Duodenal mucosa (tissue), 2 donors: Measurements from ENCODE around the gene SPRY2.

Experiments
- H3K27ac ChIP-seq: one replicate; pipeline ENCODE4 v1.7.0; 2013; ENCODE audit warnings: low read depth, low read length
- H3K27me3 ChIP-seq, 2 donors: one replicate each; pipeline ENCODE4 v1.7.0; 2013; ENCODE audit warnings: low read length in 2 of 2, control low read depth in 1 of 2; ENCODE audit not compliant: insufficient read depth in 2 of 2, control insufficient read depth in 1 of 2
- H3K36me3 ChIP-seq, 2 donors: one replicate each; pipeline ENCODE4 v1.7.0; 2013; ENCODE audit warnings: low read length in 2 of 2, control low read depth in 1 of 2; ENCODE audit not compliant: insufficient read depth in 2 of 2, control insufficient read depth in 1 of 2
- H3K4me1 ChIP-seq, 2 donors: one replicate each; pipeline ENCODE4 v1.7.0; 2013; ENCODE audit warnings: low read length in 2 of 2, control low read depth in 1 of 2; ENCODE audit not compliant: insufficient read depth in 2 of 2, control insufficient read depth in 1 of 2
- H3K4me3 ChIP-seq, 2 donors: one replicate each; pipeline ENCODE4 v1.7.0; 2013; ENCODE audit warnings: low read length in 2 of 2, low read depth in 1 of 2
- H3K9ac ChIP-seq, 2 donors: one replicate each; pipeline ENCODE4 v1.7.0; 2013; ENCODE audit warnings: low read length in 2 of 2, low read depth in 1 of 2
- H3K9me3 ChIP-seq, 2 donors: one replicate each; pipeline ENCODE4 v1.7.0; 2013; ENCODE audit warnings: low read length in 2 of 2, control low read depth in 1 of 2; ENCODE audit not compliant: control insufficient read depth in 1 of 2

Gene SPRY2

GRCh38 chr13:80374444-80374843 lies 33.5 kb upstream of the SPRY2 start:
- Histone ChIP-seq H3K36me3 (no peaks in the 10 kb centered on the region), H3K9me3 (no peaks in the 10 kb centered on the region), H3K9ac (no peak overlapping the region), H3K4me1 (no peaks in the 10 kb centered on the region), H3K27ac (no peak overlapping the region), H3K4me3 (no peak overlapping the region), H3K27me3 (no peaks in the 10 kb centered on the region)

GRCh38 chr13:80371840-80372509 lies 31.0 kb upstream of the SPRY2 start:
- Histone ChIP-seq H3K9ac (no peak overlapping the region), H3K27ac (no peak overlapping the region), H3K36me3 (no peaks in the 10 kb centered on the region), H3K9me3 (no peaks in the 10 kb centered on the region), H3K4me3 (no peak overlapping the region), H3K27me3 (no peaks in the 10 kb centered on the region), H3K4me1 (no peaks in the 10 kb centered on the region)

DNA sequence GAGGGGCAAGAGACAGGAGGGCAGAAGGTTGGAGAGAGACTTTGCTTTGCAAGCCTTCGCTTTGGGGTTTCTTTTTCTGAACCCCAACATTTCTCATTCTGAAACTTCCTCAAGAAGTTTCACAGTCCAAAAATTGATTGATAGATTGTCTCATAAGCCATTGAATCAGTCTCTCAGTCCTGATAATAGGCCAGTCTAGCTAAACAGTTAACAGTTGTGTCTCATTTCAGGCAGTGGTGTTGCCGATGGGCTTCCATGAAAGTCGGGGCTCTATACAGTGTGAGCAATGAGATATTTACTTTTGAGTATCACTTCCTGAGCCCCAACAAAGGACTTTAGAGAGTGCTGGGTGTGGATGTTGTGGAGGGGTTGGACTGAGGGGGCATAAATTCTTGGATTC lies 26.5 kb upstream of the SPRY2 start:
- no peaks in the 10 kb centered on the region for H3K27me3 ChIP-seq

GRCh38 chr13:80363890-80364503 lies 23.1 kb upstream of the SPRY2 start:
- no peak overlapping the region for H3K4me3 ChIP-seq
- no peaks in the 10 kb centered on the region for H3K36me3 ChIP-seq
- H3K9ac ChIP-seq, result no peak overlapping the region
- H3K9me3 ChIP-seq, result no peaks in the 10 kb centered on the region
- no peak overlapping the region for H3K27ac ChIP-seq
- no peaks in the 10 kb centered on the region for H3K27me3 ChIP-seq
- H3K4me1 ChIP-seq, result peaks cover 0 to 24% of the 10 kb centered on the region in 2 donors

More for the DNA sequence above, 26.5 kb upstream of the SPRY2 start:
- Histone ChIP-seq H3K36me3 (no peaks in the 10 kb centered on the region), H3K4me1 (peaks cover 0 to 3% of the 10 kb centered on the region in 2 donors), H3K9me3 (no peaks in the 10 kb centered on the region), H3K27ac (no peak overlapping the region), H3K4me3 (no peak overlapping the region), H3K9ac (no peak overlapping the region)

DNA sequence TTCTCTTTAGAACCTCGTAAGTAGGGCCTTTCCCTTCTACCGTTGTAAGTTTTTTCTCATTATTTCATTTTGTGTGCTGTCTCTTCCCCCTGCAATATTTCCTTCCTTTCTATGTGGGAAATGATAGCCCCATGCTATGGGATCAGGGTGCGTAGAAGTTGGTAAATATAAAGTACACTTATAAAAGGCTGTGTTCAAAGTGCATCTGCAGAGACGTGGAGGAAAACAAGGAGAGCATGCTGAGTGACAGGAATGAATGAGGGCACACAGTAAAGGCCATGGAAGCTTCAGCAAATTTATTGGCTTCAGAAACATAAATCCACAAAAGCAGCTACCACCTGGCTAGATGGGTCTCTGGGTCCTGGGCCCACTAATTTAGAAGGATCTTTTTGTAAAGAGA lies 21.6 kb upstream of the SPRY2 start:
- H3K9ac ChIP-seq, result no peak overlapping the region
- no peak overlapping the region for H3K4me3 ChIP-seq
- H3K27me3 ChIP-seq, result no peaks in the 10 kb centered on the region
- H3K4me1 ChIP-seq, result peaks cover 0 to 24% of the 10 kb centered on the region in 2 donors
- H3K9me3 ChIP-seq, result no peaks in the 10 kb centered on the region
- H3K36me3 ChIP-seq, result no peaks in the 10 kb centered on the region
- H3K27ac ChIP-seq, result no peak overlapping the region

GRCh38 chr13:80361883-80362327 lies 21.0 kb upstream of the SPRY2 start:
- Histone ChIP-seq H3K9ac (no peak overlapping the region), H3K27ac (no peak overlapping the region), H3K36me3 (no peaks in the 10 kb centered on the region), H3K9me3 (no peaks in the 10 kb centered on the region), H3K4me3 (no peak overlapping the region), H3K27me3 (no peaks in the 10 kb centered on the region), H3K4me1 (peaks cover 0 to 24% of the 10 kb centered on the region in 2 donors)

GRCh38 chr13:80361298-80361697 lies 20.4 kb upstream of the SPRY2 start:
- Histone ChIP-seq H3K9me3 (no peaks in the 10 kb centered on the region), H3K9ac (no peak overlapping the region), H3K36me3 (no peaks in the 10 kb centered on the region), H3K4me3 (no peak overlapping the region), H3K4me1 (peaks cover 0 to 24% of the 10 kb centered on the region in 2 donors), H3K27me3 (no peaks in the 10 kb centered on the region), H3K27ac (no peak overlapping the region)

GRCh38 chr13:80360453-80360800 lies 19.5 kb upstream of the SPRY2 start:
- Histone ChIP-seq H3K9ac (no peak overlapping the region), H3K9me3 (no peaks in the 10 kb centered on the region), H3K36me3 (no peaks in the 10 kb centered on the region), H3K4me3 (no peak overlapping the region), H3K4me1 (peaks cover 0 to 24% of the 10 kb centered on the region in 2 donors), H3K27ac (no peak overlapping the region), H3K27me3 (no peaks in the 10 kb centered on the region)

DNA sequence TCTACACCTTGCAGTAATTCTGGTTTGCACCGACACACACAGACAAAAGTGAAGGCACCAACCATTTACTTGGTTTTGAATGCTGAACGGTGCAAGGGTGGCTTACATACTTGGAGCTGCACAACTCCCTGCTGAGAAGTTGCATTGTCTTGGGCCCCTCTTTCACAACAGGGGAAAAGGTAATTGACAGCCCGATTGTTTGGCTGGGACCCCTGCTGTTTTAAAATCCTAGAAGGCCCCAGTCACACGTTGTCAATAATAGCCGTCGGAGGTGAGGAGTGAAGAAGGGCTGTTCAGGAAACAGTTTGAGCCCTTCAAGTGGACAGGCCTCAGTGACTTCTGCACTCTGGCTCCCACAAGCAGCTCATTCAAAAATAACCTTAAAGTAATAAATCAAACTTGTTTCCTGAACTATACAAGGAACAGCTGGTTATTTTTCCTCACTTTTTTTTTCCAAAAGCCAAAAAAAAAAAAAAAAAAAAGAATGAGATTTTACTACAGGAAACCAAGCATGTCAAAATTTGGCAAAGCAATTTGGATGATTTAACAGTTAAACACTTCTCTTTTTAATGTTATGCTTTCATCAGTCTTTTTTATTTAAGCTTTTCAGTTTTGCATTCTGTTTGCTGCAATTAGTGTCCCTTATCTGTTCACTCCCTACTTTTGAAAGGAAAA lies 19.0 kb upstream of the SPRY2 start:
- no peak overlapping the region for H3K27ac ChIP-seq
- H3K4me3 ChIP-seq, result no peak overlapping the region
- no peak overlapping the region for H3K9ac ChIP-seq
- H3K4me1 ChIP-seq, result peaks cover 0 to 24% of the 10 kb centered on the region in 2 donors
- H3K27me3 ChIP-seq, result no peaks in the 10 kb centered on the region
- no peaks in the 10 kb centered on the region for H3K36me3 ChIP-seq
- H3K9me3 ChIP-seq, result no peaks in the 10 kb centered on the region

DNA sequence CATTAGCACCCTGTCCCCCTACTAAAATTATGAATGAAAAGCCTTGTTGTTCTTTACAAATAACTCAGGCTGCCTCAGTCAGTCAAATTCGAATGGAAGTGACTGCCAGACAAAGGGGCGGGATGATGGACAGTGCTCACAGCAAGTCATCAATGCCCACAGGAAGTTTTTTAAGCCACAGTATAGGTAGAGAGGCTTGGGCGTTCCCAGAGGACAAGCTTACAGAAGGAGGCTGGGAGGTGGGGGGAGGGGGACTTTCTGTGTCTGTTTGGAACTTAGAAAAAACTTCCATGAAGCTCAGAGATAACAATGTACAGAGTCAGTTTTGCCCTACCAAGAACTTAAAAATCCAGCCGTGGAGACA lies 18.5 kb upstream of the SPRY2 start:
- H3K27ac ChIP-seq, result no peak overlapping the region
- no peaks in the 10 kb centered on the region for H3K36me3 ChIP-seq
- H3K9me3 ChIP-seq, result no peaks in the 10 kb centered on the region
- no peak overlapping the region for H3K4me3 ChIP-seq
- no peaks in the 10 kb centered on the region for H3K27me3 ChIP-seq
- H3K4me1 ChIP-seq, result peaks cover 0 to 24% of the 10 kb centered on the region in 2 donors
- H3K9ac ChIP-seq, result no peak overlapping the region
